Ovary (tissue), 9 donors: ENCODE data around the gene BANP. TPM values are rescaled to one million over a fixed set of nuclear protein-coding genes. Genes with fewer than 3 reads are reported as not detected.

ENCODE experiments used
- DNase-seq, 5 donors: peaks; one replicate each; pipeline ENCODE4 v3.0.0-alpha.2; 2019 to 2020
- H3K27ac ChIP-seq, 2 donors: fragments of 200-600 bp; one replicate each; pipeline versions ENCODE4 v1.5.1 to v1.8.0; 2019 to 2022
- H3K27me3 ChIP-seq: fragments of 200-600 bp; one replicate; pipeline ENCODE4 v1.8.0; 2022
- H3K36me3 ChIP-seq: fragments of 200-600 bp; sonication (generic); one replicate; pipeline ENCODE4 v1.5.1; 2019
- H3K4me1 ChIP-seq: one replicate; pipeline ENCODE4 v1.8.1; 2013; ENCODE audit warnings: mild to moderate bottlenecking, moderate library complexity; ENCODE audit not compliant: insufficient read depth
- H3K4me3 ChIP-seq: fragments of 200-600 bp; sonication (generic); one replicate; pipeline ENCODE4 v1.5.1; 2017
- H3K9me3 ChIP-seq, 2 donors: fragments of 200-600 bp in 1 of 2; sonication (generic) in 1 of 2; one replicate each; pipeline versions ENCODE4 v1.5.1 to v1.8.1; 2013 to 2019; ENCODE audit warnings: mild to moderate bottlenecking in 1 of 2, moderate library complexity in 1 of 2
- CTCF ChIP-seq, 3 donors: fragments of 450-650 bp in 2 of 3; fragments of 200-600 bp in 1 of 3; IDR thresholded peaks; one replicate each; pipeline versions ENCODE4 v1.5.1 to v1.8.0; 2016 to 2022; ENCODE audit warnings: antibody characterized with exemption in 3 of 3, mild to moderate bottlenecking in 1 of 3
- EP300 ChIP-seq: sonication (generic); formaldehyde crosslinking; IDR thresholded peaks from one replicate; pipeline ENCODE4 v1.6.1; 2017; ENCODE audit warnings: antibody characterized with exemption
- POLR2A ChIP-seq: fragments of 450-650 bp; IDR thresholded peaks from one replicate; pipeline ENCODE4 v1.6.1; 2017; ENCODE audit warnings: antibody characterized with exemption, mild to moderate bottlenecking, moderate library complexity
- WGBS, 3 donors: extraction: QIAGEN DNeasy Blood & Tissue Kit in 1 of 3; methylation state at CpG; one replicate each; pipeline versions ENCODE4 v1.1.5 to v1.1.7; 2013 to 2017; 5-methylcytosine and 5-hydroxymethylcytosine counted together
- intact Hi-C, 4 donors: fragments of 100-400 bp; cut with DNase I; formaldehyde crosslinking; loops; one replicate each; pipeline versions ENCODE4 v1.11.0 to v1.15.1; 2022 to 2023
- polyA plus RNA-seq, 2 donors: library from polyadenylated mRNA; stranded (reverse); fragments of 200-250 nt in 1 of 2; fragments of 350-450 nt in 1 of 2; fragmentation: Illumina TruSeq in 1 of 2; extraction: RNeasy Lipid Tissue Mini Kit (QIAGEN cat#74804) in 1 of 2; gene quantifications; one replicate each; pipeline ENCODE4 v1.2.3, GENCODE V29; 2013 to 2014
- total RNA-seq, 7 donors: library from RNA; depleted of rRNA in 2 of 7; stranded (reverse); fragments of >200 nt in 2 of 7; fragmentation: NEBNext Ultra II Directional in 3 of 7; extraction: Animal tissue kit (Norgen Biotek cat#: 25700) in 3 of 7; gene quantifications; one replicate each; pipeline versions ENCODE4 v1.1.0 to v1.2.4, GENCODE V29; 2016 to 2023
- donor health status: DM: no; HTN: no; CAD: no; lungs with moderate emphysema.
- donor health status: DM: no; HTN: no; CAD: no.
- donor health status: Bipolar disorder and iron deficiency.
- donor health status: DM: yes; HTN: yes; CAD: no.
- donor health status: DM: no; HTN: no; CAD: no.
- donor health status: DM: yes; HTN: yes; CAD: no.

BANP gene
- total and polyA plus RNA-seq, 9 donors, result 14.8 to 48.6 (median 28.1) TPM

GRCh38 chr16:87956098-87956364, 4.8 kb downstream of the BANP start:
- H3K9me3 ChIP-seq, result no peaks in the 10 kb centered on the region
- no peaks in the 10 kb centered on the region for H3K27me3 ChIP-seq
- intact Hi-C loops, result no loop called here
- DNase-seq, result no peak
- H3K36me3 ChIP-seq, result no peaks in the 10 kb centered on the region
- H3K4me3 ChIP-seq, result no peak overlapping the region
- peaks cover 6% of the 10 kb centered on the region for H3K4me1 ChIP-seq
- H3K27ac ChIP-seq, result no peak overlapping the region
- no peak for TF ChIP-seq POLR2A
- TF ChIP-seq CTCF (IDR thresholded peaks at IDR 0.05), result no peak
- no peak for TF ChIP-seq EP300
- 65 to 81% (median 67%) methylated on average over 3 of the region's 3 CpGs for WGBS, 3 donors

GRCh38 chr16:87956365-87957231, 5.4 kb downstream of the BANP start:
- no peaks in the 10 kb centered on the region for H3K36me3 ChIP-seq
- DNase-seq, result no peak
- peaks cover 6% of the 10 kb centered on the region for H3K4me1 ChIP-seq
- no peak overlapping the region for H3K27ac ChIP-seq
- H3K27me3 ChIP-seq, result no peaks in the 10 kb centered on the region
- no peak overlapping the region for H3K4me3 ChIP-seq
- TF ChIP-seq EP300 (no peak), CTCF (IDR thresholded peaks at IDR 0.05) (no peak), POLR2A (no peak)
- intact Hi-C loops, result no loop called here
- 50 to 54% (median 52%) methylated on average over 30 of the region's 30 CpGs for WGBS, 3 donors
- H3K9me3 ChIP-seq, result no peaks in the 10 kb centered on the region

GRCh38 chr16:87957296-87958094, 6.3 kb downstream of the BANP start:
- H3K4me1 ChIP-seq, result peaks cover 3% of the 10 kb centered on the region
- H3K4me3 ChIP-seq, result no peak overlapping the region
- 90 to 94% (median 92%) methylated on average over 34 of the region's 34 CpGs for WGBS, 3 donors

GRCh38 chr16:87958632-87959031, 7.4 kb downstream of the BANP start:
- H3K27ac ChIP-seq, result no peak overlapping the region
- no peak for DNase-seq
- H3K27me3 ChIP-seq, result no peaks in the 10 kb centered on the region
- H3K4me3 ChIP-seq, result no peak overlapping the region
- no peaks in the 10 kb centered on the region for H3K9me3 ChIP-seq
- TF ChIP-seq POLR2A, result no peak
- no peak for TF ChIP-seq CTCF (IDR thresholded peaks at IDR 0.05)
- no peak for TF ChIP-seq EP300
- peaks cover 3% of the 10 kb centered on the region for H3K4me1 ChIP-seq
- intact Hi-C loops, result no loop called here
- no peaks in the 10 kb centered on the region for H3K36me3 ChIP-seq
- 91 to 95% (median 94%) methylated on average over 9 of the region's 9 CpGs for WGBS, 3 donors

More at GRCh38 chr16:87957296-87958094, 6.3 kb downstream of the BANP start:
- Histone ChIP-seq H3K27me3 (no peaks in the 10 kb centered on the region), H3K27ac (no peak overlapping the region), H3K9me3 (no peaks in the 10 kb centered on the region), H3K36me3 (no peaks in the 10 kb centered on the region)
- TF ChIP-seq CTCF (IDR thresholded peaks at IDR 0.05), result no peak
- TF ChIP-seq EP300, result no peak
- TF ChIP-seq POLR2A, result no peak
- no peak for DNase-seq
- intact Hi-C loops, result no loop called here
